Stimulated activated CD4-positive, alpha-beta T cell treated with anti-CD3 and anti-CD28 coated beads, Interleukin-15, amount 100 ng/mL, for 48 hours (primary cell): ENCODE results near the gene SMPD2.

ENCODE experiments used
- DNase-seq, 2 donors: peaks; one replicate each; pipeline ENCODE4 v3.0.0-alpha.2; 2020; ENCODE audit warnings: low read depth in 2 of 2

SMPD2 gene

GRCh38 chr6:109484122-109484521 lies 43.6 kb downstream of the SMPD2 start:
- no peak for DNase-seq

- DNase-seq: no peak
Measured at GRCh38 chr6:109485266-109485935, 44.9 kb downstream of the SMPD2 start.

- DNase-seq: no peak
Measured at GRCh38 chr6:109486068-109486467, 45.5 kb downstream of the SMPD2 start.

- no peak for DNase-seq
Measured at GRCh38 chr6:109488001-109488400, 47.5 kb downstream of the SMPD2 start.

GRCh38 chr6:109490713-109491112 lies 50.2 kb downstream of the SMPD2 start:
- DNase-seq: no peak

- no peak for DNase-seq
Measured at GRCh38 chr6:109491207-109491938, 50.8 kb downstream of the SMPD2 start.
